ENCODE measurements around the gene GINS2.
A peak's percentile ranks its signal among the peaks of the same experiment; 100 is the strongest.

Gene GINS2

GRCh38 chr16:85681255-85681654 lies 7.5 kb downstream of the GINS2 start:
- no peak for ATAC-seq
- TF ChIP-seq ZNF8 (CRISPR knock-in tag; IDR thresholded peaks at IDR 0.05) (no peak), TCF4 (CRISPR knock-in tag; IDR thresholded peaks at IDR 0.05; ENCODE audit: borderline replicate concordance) (no peak), RARB (CRISPR knock-in tag; IDR thresholded peaks at IDR 0.05) (no peak), SNAI2 (CRISPR knock-in tag; IDR thresholded peaks at IDR 0.05) (no peak), GLIS3 (CRISPR knock-in tag; IDR thresholded peaks at IDR 0.05) (no peak), PPARA (CRISPR knock-in tag; IDR thresholded peaks at IDR 0.05; ENCODE audit: borderline replicate concordance) (no peak)

GRCh38 chr16:85680352-85680944 lies 8.3 kb downstream of the GINS2 start:
- TF ChIP-seq BACH2 (CRISPR knock-in tag; IDR thresholded peaks at IDR 0.05; ENCODE audit: borderline replicate concordance) (no peak), CSRNP3 (CRISPR knock-in tag; IDR thresholded peaks at IDR 0.05) (no peak), ZNF8 (CRISPR knock-in tag; IDR thresholded peaks at IDR 0.05) (no peak), PPARA (CRISPR knock-in tag; IDR thresholded peaks at IDR 0.05; ENCODE audit: borderline replicate concordance) (no peak), POU6F1 (CRISPR knock-in tag; IDR thresholded peaks at IDR 0.05; ENCODE audit: borderline replicate concordance, low read depth) (no peak), TSHZ2 (CRISPR knock-in tag; IDR thresholded peaks at IDR 0.05) (no peak), ARNTL (CRISPR knock-in tag; IDR thresholded peaks at IDR 0.05; ENCODE audit: borderline replicate concordance, low read depth) (no peak), CREB5 (CRISPR knock-in tag; IDR thresholded peaks at IDR 0.05; ENCODE audit: low read depth) (no peak), ZNF70 (CRISPR knock-in tag; IDR thresholded peaks at IDR 0.05) (no peak), RARB (CRISPR knock-in tag; IDR thresholded peaks at IDR 0.05) (no peak), ZFP3 (CRISPR knock-in tag; IDR thresholded peaks at IDR 0.05) (no peak), ESRRG (CRISPR knock-in tag; IDR thresholded peaks at IDR 0.05) (no peak)
- ATAC-seq = no peak; the same call in 2 of the 3 replicates

GRCh38 chr16:85679870-85680269 lies 8.9 kb downstream of the GINS2 start:
- ATAC-seq = peak; percentile 12; the same call in 2 of the 3 replicates
- TF ChIP-seq SNAI2 (CRISPR knock-in tag; IDR thresholded peaks at IDR 0.05) (no peak), ISL1 (CRISPR knock-in tag; IDR thresholded peaks at IDR 0.05) (no peak), ZC3H10 (CRISPR knock-in tag; IDR thresholded peaks at IDR 0.05) (no peak), OSR1 (CRISPR knock-in tag; IDR thresholded peaks at IDR 0.05) (no peak), ZNF70 (CRISPR knock-in tag; IDR thresholded peaks at IDR 0.05) (no peak), BACH2 (CRISPR knock-in tag; IDR thresholded peaks at IDR 0.05; ENCODE audit: borderline replicate concordance) (no peak), ZNF8 (CRISPR knock-in tag; IDR thresholded peaks at IDR 0.05) (no peak), ARNTL (CRISPR knock-in tag; IDR thresholded peaks at IDR 0.05; ENCODE audit: borderline replicate concordance, low read depth) (no peak), POU6F1 (CRISPR knock-in tag; IDR thresholded peaks at IDR 0.05; ENCODE audit: borderline replicate concordance, low read depth) (no peak), ZNF565 (CRISPR knock-in tag; conservative IDR thresholded peaks at IDR 0.05; ENCODE audit: low read depth) (no peak), TSHZ2 (CRISPR knock-in tag; IDR thresholded peaks at IDR 0.05) (no peak), CREB5 (CRISPR knock-in tag; IDR thresholded peaks at IDR 0.05; ENCODE audit: low read depth) (no peak)
